ENCODE data around the gene ZPR1.
"Not testable (repeated sequence)": the region's sequence is repeated elsewhere in the genome, so short reads cannot be mapped to it uniquely, and the experiment has no call there.

ZPR1 gene

GRCh38 chr11:116773203-116774097 is 14.4 kb downstream of the ZPR1 start:
- TF ChIP-seq ZNF274 (IDR thresholded peaks at IDR 0.05; ENCODE audit: low read depth, low read length): no peak
- peak overlapping the region; percentile 98 for H3K4me3 ChIP-seq (ENCODE audit: low read length)

DNA sequence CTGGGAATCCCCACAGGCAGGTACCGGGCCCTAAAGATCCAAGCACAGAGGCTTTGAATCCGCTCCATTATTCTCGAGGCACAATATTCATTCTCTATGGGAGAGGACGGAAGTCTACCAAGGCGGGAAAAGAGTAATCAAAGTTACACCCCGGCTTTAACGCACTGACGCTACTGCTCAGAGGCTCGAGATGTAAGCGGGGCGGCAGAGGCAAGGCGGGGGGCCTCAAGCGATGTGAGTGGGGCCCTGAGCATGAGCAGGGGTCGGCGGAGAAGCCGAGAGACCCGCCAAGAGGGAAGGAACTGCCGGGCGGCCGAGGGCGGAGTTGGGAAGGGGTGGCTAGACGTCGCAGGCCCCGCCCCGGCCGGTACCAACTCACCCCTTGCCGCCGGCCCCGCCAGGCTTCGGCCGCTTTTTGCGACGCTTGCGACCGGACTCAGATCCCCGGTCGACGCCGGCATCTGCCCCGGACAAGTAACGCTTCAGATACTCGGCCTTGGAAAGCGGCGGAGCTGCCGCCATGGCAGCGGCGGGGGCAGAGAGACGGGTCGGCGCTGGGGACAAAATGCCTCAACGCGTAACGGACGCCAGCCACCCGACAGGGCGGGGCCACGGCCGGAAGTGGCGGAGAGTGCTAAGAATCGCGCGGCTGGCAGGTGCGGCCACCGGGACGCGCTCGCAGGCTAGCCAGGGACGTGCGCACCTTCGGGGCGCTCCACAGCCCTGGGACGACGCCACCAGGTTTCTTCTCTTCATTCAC is 15.2 kb downstream of the ZPR1 start, which contains the start of gene BUD13:
BUD13 (minus strand) TSS at position 545 of the 760 bp plus-strand sequence; CDS start at position 522, 23 bp downstream.
- TF ChIP-seq ZNF274 (IDR thresholded peaks at IDR 0.05; ENCODE audit: low read depth, low read length): no peak
- peak within 1 kb of the TSS; percentile 98 for H3K4me3 ChIP-seq (ENCODE audit: low read length)

DNA sequence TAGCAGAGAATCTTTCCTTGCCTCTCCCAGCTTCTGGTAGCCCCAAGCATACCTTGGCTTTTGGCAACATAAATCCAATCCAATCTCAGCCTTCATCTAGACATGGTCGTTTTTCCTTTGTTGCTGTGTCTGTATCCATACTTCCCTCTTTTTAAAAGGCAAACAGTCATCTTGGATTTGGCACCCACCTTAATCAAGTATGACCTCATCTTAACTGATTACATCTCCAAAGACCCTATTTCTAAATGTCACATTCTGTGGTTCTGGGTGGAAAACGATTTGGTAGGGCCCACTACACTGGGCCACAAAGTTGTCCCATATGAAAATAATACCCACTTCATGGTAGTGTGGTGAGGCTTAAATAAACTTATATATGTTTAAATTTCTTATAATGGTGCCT is 15.9 kb downstream of the ZPR1 start:
- H3K4me3 ChIP-seq (ENCODE audit: low read length): peak overlapping the region; percentile 98
- TF ChIP-seq ZNF274 (IDR thresholded peaks at IDR 0.05; ENCODE audit: low read depth, low read length): no peak

DNA sequence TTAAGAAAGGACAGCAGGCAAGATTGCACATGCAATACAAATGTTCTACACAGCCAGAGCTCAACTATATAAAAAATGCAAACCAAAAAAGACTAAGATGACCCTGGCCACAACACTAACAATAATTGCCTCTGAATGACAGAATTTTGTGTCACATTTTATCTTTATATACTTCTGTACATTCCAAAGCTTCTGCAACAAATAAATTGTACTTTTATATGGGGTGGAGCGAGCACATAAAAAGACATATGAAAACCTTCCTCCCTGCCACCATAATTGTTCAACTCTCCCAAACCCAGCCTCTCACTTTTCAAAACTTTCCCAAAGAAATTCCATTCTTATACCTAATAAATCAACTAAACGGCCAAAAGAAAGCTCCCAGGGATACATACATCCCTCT is 25.7 kb downstream of the ZPR1 start:
- H3K4me3 ChIP-seq (ENCODE audit: low read length): no peak overlapping the region
- no peak for TF ChIP-seq ZNF274 (IDR thresholded peaks at IDR 0.05; ENCODE audit: low read depth, low read length)

- H3K4me3 ChIP-seq (ENCODE audit: low read length): not testable (repeated sequence)
Measured at GRCh38 chr11:116756044-116756443, 31.8 kb downstream of the ZPR1 start.

DNA sequence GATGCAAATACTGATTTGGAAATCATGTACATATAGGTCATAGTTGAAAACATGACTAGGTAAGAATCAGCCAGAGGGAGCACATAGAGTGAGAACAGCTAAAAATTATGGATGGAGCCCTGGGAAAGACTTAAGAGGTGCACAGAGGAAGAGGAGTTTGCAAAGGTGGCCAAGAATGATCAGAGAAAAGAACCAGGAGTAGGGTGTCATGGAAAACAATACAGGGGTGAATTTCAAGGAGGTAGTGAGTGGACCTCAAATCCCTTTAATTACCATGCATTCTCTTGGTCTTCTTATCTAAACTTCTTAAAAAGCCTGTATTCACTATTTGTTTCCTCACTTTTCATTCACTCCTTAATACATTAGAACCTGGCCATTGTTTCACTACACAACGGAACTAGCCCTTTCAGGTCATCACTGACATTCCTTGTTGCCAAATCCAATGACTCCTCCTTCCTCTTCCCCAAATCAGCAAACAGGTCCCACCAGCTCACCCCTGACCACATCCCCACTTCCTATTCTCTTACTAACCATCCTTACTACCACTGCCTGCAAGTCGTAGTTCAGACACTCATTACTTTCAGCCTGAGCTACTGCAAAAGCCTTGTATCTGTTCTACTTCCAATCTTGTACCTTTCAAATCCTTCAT is 37.6 kb downstream of the ZPR1 start:
- TF ChIP-seq ZNF274 (IDR thresholded peaks at IDR 0.05; ENCODE audit: low read depth, low read length): no peak
- no peak overlapping the region for H3K4me3 ChIP-seq (ENCODE audit: low read length)

DNA sequence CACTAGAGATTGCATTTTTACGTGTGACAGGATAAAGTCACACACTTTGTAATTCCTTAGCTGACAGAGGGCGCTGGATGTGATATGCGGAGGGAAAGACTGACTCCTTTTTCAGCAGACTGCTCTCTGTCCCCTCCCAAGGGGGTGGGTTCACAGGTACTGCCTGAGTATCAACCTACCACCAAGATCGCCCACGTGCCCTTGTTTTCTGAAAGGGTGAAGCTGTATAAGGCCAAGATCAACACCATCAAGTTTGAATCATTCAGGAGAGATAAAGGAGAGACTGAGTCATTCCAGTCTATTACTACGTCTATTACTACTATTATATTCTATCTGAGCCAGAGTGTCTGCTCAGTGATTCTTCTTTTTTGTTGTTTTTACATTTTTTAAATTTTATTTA is 45.7 kb downstream of the ZPR1 start:
- H3K4me3 ChIP-seq (ENCODE audit: low read length): no peak overlapping the region
- no peak for TF ChIP-seq ZNF274 (IDR thresholded peaks at IDR 0.05; ENCODE audit: low read depth, low read length)

GRCh38 chr11:116740741-116741140 is 47.1 kb downstream of the ZPR1 start:
- no peak overlapping the region for H3K4me3 ChIP-seq (ENCODE audit: low read length)
- no peak for TF ChIP-seq ZNF274 (IDR thresholded peaks at IDR 0.05; ENCODE audit: low read depth, low read length)

GRCh38 chr11:116738975-116739374 is 48.8 kb downstream of the ZPR1 start:
- H3K4me3 ChIP-seq (ENCODE audit: low read length): no peak overlapping the region
- no peak for TF ChIP-seq ZNF274 (IDR thresholded peaks at IDR 0.05; ENCODE audit: low read depth, low read length)

- no peak overlapping the region for H3K4me3 ChIP-seq (ENCODE audit: low read length)
- TF ChIP-seq ZNF274 (IDR thresholded peaks at IDR 0.05; ENCODE audit: low read depth, low read length): no peak
Measured at GRCh38 chr11:116736763-116737162, 51.1 kb downstream of the ZPR1 start.

- H3K4me3 ChIP-seq (ENCODE audit: low read length): no peak overlapping the region
- TF ChIP-seq ZNF274 (IDR thresholded peaks at IDR 0.05; ENCODE audit: low read depth, low read length): no peak
Measured at GRCh38 chr11:116733969-116734508, 53.8 kb downstream of the ZPR1 start.

DNA sequence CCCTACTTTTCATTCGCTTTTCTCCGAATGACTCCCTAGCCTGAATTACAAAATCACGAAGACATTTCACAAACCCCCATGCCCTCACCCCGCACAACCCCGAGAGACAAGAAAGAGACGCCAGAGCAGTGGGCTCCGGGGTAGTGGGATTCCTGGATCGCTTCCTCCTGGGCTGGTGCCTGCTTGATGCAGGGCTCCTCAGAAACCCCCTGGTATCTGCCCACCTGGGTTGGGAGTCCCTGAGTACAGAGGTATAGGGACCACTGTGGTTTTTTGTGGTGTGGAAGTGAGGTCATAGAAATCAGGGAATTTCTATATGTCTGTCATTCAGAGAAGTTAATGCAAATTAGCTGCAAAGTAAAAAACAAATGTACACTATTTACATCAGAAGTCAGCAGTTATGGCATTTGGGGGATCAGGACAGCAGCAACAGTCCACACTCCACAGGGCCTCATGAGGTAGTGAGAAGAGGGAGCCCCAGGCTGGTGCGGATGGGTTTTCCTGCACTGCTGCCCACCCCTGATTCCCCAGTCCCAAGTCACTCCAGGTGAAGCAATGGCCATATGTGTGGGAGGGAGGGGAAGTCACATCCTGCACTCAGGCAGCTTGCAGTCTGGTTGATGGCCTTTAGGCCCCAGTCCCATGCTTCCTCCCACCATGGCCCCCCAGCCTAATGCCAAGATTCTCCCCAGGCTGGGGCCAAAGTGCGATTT is 54.6 kb downstream of the ZPR1 start:
- H3K4me3 ChIP-seq (ENCODE audit: low read length): no peak overlapping the region
- no peak for TF ChIP-seq ZNF274 (IDR thresholded peaks at IDR 0.05; ENCODE audit: low read depth, low read length)

- H3K4me3 ChIP-seq (ENCODE audit: low read length): no peak overlapping the region
- TF ChIP-seq ZNF274 (IDR thresholded peaks at IDR 0.05; ENCODE audit: low read depth, low read length): no peak
Measured at GRCh38 chr11:116732271-116733042, 55.4 kb downstream of the ZPR1 start.

Data from GM08714 (cell line).